Hematopoietic multipotent progenitor cell treated with erythropoietin and hydrocortisone succinate and interleukin-3 and kit ligand, for 6 days (in vitro differentiated cells): ENCODE data around the gene RAD23A.
A peak's percentile ranks its signal among the peaks of the same experiment; 100 is the strongest.
"Not testable (repeated sequence)": the region's sequence is repeated elsewhere in the genome, so short reads cannot be mapped to it uniquely, and the experiment has no call there.

Source experiments
- DNase-seq: peaks from one replicate; pipeline ENCODE4 v3.0.0-alpha.2; 2015

Gene RAD23A

GRCh38 chr19:12937927-12938778, 7.5 kb upstream of the RAD23A start, which contains the start of gene CALR:
Gene CALR (plus strand): TSS chr19:12938609. CDS start chr19:12938680, 71 bp downstream.
- peak; percentile 100 for DNase-seq

- DNase-seq, result peak; percentile 58
Measured at GRCh38 chr19:12938779-12939601, 6.7 kb upstream of the RAD23A start.

- DNase-seq, result no peak
Measured at GRCh38 chr19:12939975-12940423, 5.7 kb upstream of the RAD23A start.

- no peak for DNase-seq
Measured at GRCh38 chr19:12940897-12941296, 4.8 kb upstream of the RAD23A start.

GRCh38 chr19:12943437-12944044, 2.1 kb upstream of the RAD23A start:
- no peak for DNase-seq

- DNase-seq, result no peak
Measured at GRCh38 chr19:12944104-12944674, 1.5 kb upstream of the RAD23A start.

- peak; percentile 81 for DNase-seq
Measured at GRCh38 chr19:12946092-12946721, 545 bp downstream of the RAD23A start.

- no peak for DNase-seq
Measured at GRCh38 chr19:12946731-12947496, 1.3 kb downstream of the RAD23A start.

GRCh38 chr19:12947702-12948611, 2.3 kb downstream of the RAD23A start:
- peak; percentile 99 for DNase-seq

- no peak for DNase-seq
Measured at GRCh38 chr19:12948612-12949362, 3.1 kb downstream of the RAD23A start.

GRCh38 chr19:12949363-12950283, 4.0 kb downstream of the RAD23A start:
- DNase-seq, result no peak

GRCh38 chr19:12952050-12952449, 6.4 kb downstream of the RAD23A start:
- not testable (repeated sequence) for DNase-seq

GRCh38 chr19:12952488-12953137, 7.0 kb downstream of the RAD23A start:
- no peak for DNase-seq

GRCh38 chr19:12953138-12953798, 7.6 kb downstream of the RAD23A start:
- DNase-seq, result no peak

GRCh38 chr19:12953799-12954611, 8.3 kb downstream of the RAD23A start:
- DNase-seq, result no peak

- DNase-seq, result no peak
Measured at GRCh38 chr19:12954612-12954962, 8.9 kb downstream of the RAD23A start.

GRCh38 chr19:12955575-12955974, 9.9 kb downstream of the RAD23A start:
- not testable (repeated sequence) for DNase-seq
